SU-DHL-6 (cell line): ENCODE data around the gene ARID5B.

Source experiments
- CTCF ChIP-seq: fragments of 200-600 bp; sonication (generic); IDR thresholded peaks from one replicate; pipeline ENCODE4 v1.5.1; 2017; ENCODE audit warnings: antibody characterized with exemption, mild to moderate bottlenecking, low read length, moderate library complexity; ENCODE audit not compliant: insufficient read depth, poor library complexity, severe bottlenecking
- EZH2phosphoT487 ChIP-seq: fragments of 200-600 bp; sonication (generic), shearing (Covaris generic); conservative IDR thresholded peaks from 2 replicates; pipeline ENCODE4 v1.6.1; 2018; ENCODE audit warnings: mild to moderate bottlenecking, antibody characterized with exemption, low read length, moderate library complexity, mixed read lengths

- TF ChIP-seq CTCF, result no peak
- no peak for TF ChIP-seq EZH2phosphoT487
These were observed 107.4 kb downstream of the ARID5B start for GRCh38 chr10:62008946-62009345.
